ENCODE measurements around the gene MYO6. TPM values are rescaled to one million over a fixed set of nuclear protein-coding genes. Genes with fewer than 3 reads are reported as not detected.

The MYO6 gene
- polyA plus RNA-seq, 1 experiment: 13.7 TPM

- no peak for DNase-seq (ENCODE audit: low read depth, low spot score)
- no peaks in the 10 kb centered on the region for H3K27me3 ChIP-seq (ENCODE audit: control insufficient read depth, insufficient read depth, low read length)
- ChIA-PET CTCF (no interaction called here), POLR2A (no interaction called here)
- H3K9me3 ChIP-seq (ENCODE audit: control insufficient read depth, insufficient read depth, low read length): no peaks in the 10 kb centered on the region
- H3K27ac ChIP-seq (ENCODE audit: low read depth, low read length): no peak overlapping the region
- no peak overlapping the region for H3K4me3 ChIP-seq (ENCODE audit: low read depth, low read length)
- no peak for TF ChIP-seq CTCF (IDR thresholded peaks at IDR 0.05; ENCODE audit: low read depth, low read length)
Observed at GRCh38 chr6:75968143-75968542, 219.1 kb downstream of the MYO6 start.

Small RNAs within 50 kb of the gene (small RNA-seq; reads per million reads assigned to genes)
- gene RF00019 (ENCODE audit: insufficient read length, low read depth) (not detected), gene RNA5SP209 (ENCODE audit: insufficient read length, low read depth) (not detected), gene RNU6-155P (ENCODE audit: insufficient read length, low read depth) (not detected)

Other genes starting within 250 kb of the MYO6 start
- 35.8 and 55.8 TPM in 2 replicates for gene SENP6, start 147.4 kb upstream of the MYO6 start, polyA plus RNA-seq (2011; rRNA removed)